WTC11 (cell line): ENCODE data around the gene SMYD5. TPM values are rescaled to one million over a fixed set of nuclear protein-coding genes. Genes with fewer than 3 reads are reported as not detected.

Source experiments
- ATAC-seq: fragments of 200-7000 bp; cut with Tn5 transposase; 2 replicates; pipeline ENCODE4 v1.10.0; 2021; ENCODE audit warnings: mild to moderate bottlenecking, moderate library complexity
- CTCF ChIA-PET: fragments of 300-600 bp; sonication (Branson Sonifier 250); formaldehyde crosslinking; loops from one replicate; lab custom pipeline; 2021; ENCODE audit warnings: antibody characterized with exemption; lab: Charles Lee
- POLR2A ChIA-PET: fragments of 350-600 bp; sonication (Branson Sonifier 250); formaldehyde crosslinking; loops from one replicate; lab custom pipeline; 2021; ENCODE audit warnings: antibody characterized with exemption; lab: Charles Lee
- DNase-seq: peaks from one replicate; pipeline ENCODE4 v3.0.0; 2021; ENCODE audit warnings: low spot score
- H3K27ac Mint-ChIP-seq: 2 replicates; pipeline ENCODE4 v1.8.0; 2021; ENCODE audit warnings: mixed read lengths
- H3K27me3 Mint-ChIP-seq: 2 replicates; pipeline ENCODE4 v1.8.0; 2021; ENCODE audit warnings: low read depth, mild to moderate bottlenecking, moderate library complexity, mixed read lengths
- H3K36me3 Mint-ChIP-seq: 2 replicates; pipeline ENCODE4 v1.8.0; 2021; ENCODE audit warnings: mixed read lengths
- H3K4me1 Mint-ChIP-seq: 2 replicates; pipeline ENCODE4 v1.8.0; 2022; ENCODE audit warnings: mixed read lengths
- H3K4me3 Mint-ChIP-seq: 2 replicates; pipeline ENCODE4 v1.8.0; 2021; ENCODE audit warnings: mild to moderate bottlenecking, moderate library complexity, mixed read lengths
- H3K9me3 Mint-ChIP-seq: 2 replicates; pipeline ENCODE4 v1.8.0; 2021; ENCODE audit warnings: mixed read lengths
- ARID4B ChIP-seq: sonication (generic); formaldehyde crosslinking; IDR thresholded peaks from 2 replicates; pipeline ENCODE4 v1.8.0; 2023; ENCODE audit warnings: missing genetic modification reagents, mild to moderate bottlenecking, borderline replicate concordance
- ATF1 ChIP-seq: sonication (generic); formaldehyde crosslinking; IDR thresholded peaks from 2 replicates; pipeline ENCODE4 v1.8.1; 2023; ENCODE audit warnings: mild to moderate bottlenecking, moderate library complexity, missing genetic modification reagents
- CBFB ChIP-seq: sonication (generic); formaldehyde crosslinking; IDR thresholded peaks from 2 replicates; pipeline ENCODE4 v1.8.1; 2022; ENCODE audit warnings: mild to moderate bottlenecking, low read depth, missing genetic modification reagents
- CDX4 ChIP-seq: fragments of 250-450 bp; sonication (Bioruptor Pico); IDR thresholded peaks from 2 replicates; pipeline ENCODE4 v1.9.0; 2021; ENCODE audit warnings: moderate library complexity, mild to moderate bottlenecking, inconsistent platforms, borderline replicate concordance
- CREM ChIP-seq: sonication (generic); formaldehyde crosslinking; IDR thresholded peaks from 2 replicates; pipeline ENCODE4 v1.8.1; 2022; ENCODE audit warnings: mild to moderate bottlenecking, missing genetic modification reagents, moderate library complexity
- ELF4 ChIP-seq: sonication (generic); formaldehyde crosslinking; IDR thresholded peaks from 2 replicates; pipeline ENCODE4 v1.8.1; 2022; ENCODE audit warnings: low read depth, mild to moderate bottlenecking, moderate library complexity, missing genetic modification reagents
- EMX1 ChIP-seq: fragments of 250-450 bp; sonication (Bioruptor Pico); IDR thresholded peaks from 2 replicates; pipeline ENCODE4 v1.8.0; 2021; ENCODE audit warnings: mild to moderate bottlenecking
- FOXP4 ChIP-seq: sonication (generic); formaldehyde crosslinking; IDR thresholded peaks from 2 replicates; pipeline ENCODE4 v1.8.0; 2022; ENCODE audit warnings: mild to moderate bottlenecking, missing genetic modification reagents
- HMGXB4 ChIP-seq: sonication (generic); formaldehyde crosslinking; IDR thresholded peaks from 2 replicates; pipeline ENCODE4 v1.8.1; 2023; ENCODE audit warnings: mild to moderate bottlenecking, moderate library complexity, missing genetic modification reagents
- NR1H2 ChIP-seq: sonication (generic); formaldehyde crosslinking; IDR thresholded peaks from 2 replicates; pipeline ENCODE4 v1.9.0; 2021; ENCODE audit warnings: mild to moderate bottlenecking, moderate library complexity, missing genetic modification reagents
- RELA ChIP-seq: sonication (generic); formaldehyde crosslinking; IDR thresholded peaks from 2 replicates; pipeline ENCODE4 v1.8.1; 2022; ENCODE audit warnings: missing genetic modification reagents, mild to moderate bottlenecking, borderline replicate concordance
- SMAD4 ChIP-seq: sonication (generic); formaldehyde crosslinking; IDR thresholded peaks from 2 replicates; pipeline ENCODE4 v1.8.0; 2022; ENCODE audit warnings: mild to moderate bottlenecking, missing genetic modification reagents
- SOX15 ChIP-seq: fragments of 250-450 bp; sonication (Bioruptor Pico); IDR thresholded peaks from 2 replicates; pipeline ENCODE4 v1.9.0; 2021; ENCODE audit warnings: mild to moderate bottlenecking
- STAT6 ChIP-seq: sonication (generic); formaldehyde crosslinking; conservative IDR thresholded peaks from 2 replicates; pipeline ENCODE4 v1.8.1; 2023; ENCODE audit warnings: mild to moderate bottlenecking, low read depth, missing genetic modification reagents, moderate library complexity
- ZNF219 ChIP-seq: sonication (generic); formaldehyde crosslinking; IDR thresholded peaks from 2 replicates; pipeline ENCODE4 v1.8.0; 2023; ENCODE audit warnings: missing genetic modification reagents, mild to moderate bottlenecking, borderline replicate concordance
- ZNF317 ChIP-seq: sonication (generic); formaldehyde crosslinking; IDR thresholded peaks from 2 replicates; pipeline ENCODE4 v1.8.1; 2023; ENCODE audit warnings: low read depth, mild to moderate bottlenecking, moderate library complexity, missing genetic modification reagents, borderline replicate concordance
- ZNF396 ChIP-seq: fragments of 250-450 bp; sonication (Bioruptor Pico); IDR thresholded peaks from 2 replicates; pipeline ENCODE4 v1.8.0; 2021; ENCODE audit warnings: mild to moderate bottlenecking, moderate library complexity, borderline replicate concordance
- ZNF532 ChIP-seq: fragments of 250-450 bp; sonication (Bioruptor Pico); IDR thresholded peaks from 2 replicates; pipeline ENCODE4 v1.9.0; 2021; ENCODE audit warnings: mild to moderate bottlenecking, borderline replicate concordance
- total RNA-seq: library from RNA; stranded (reverse); gene quantifications from 3 replicates; pipeline ENCODE4 v1.2.3, GENCODE V29; 2021

SMYD5 gene
- total RNA-seq, 1 experiment from 2014 or later = 46.7 TPM

- TF ChIP-seq ARID4B (CRISPR knock-in tag) = peak; percentile 57; the same call in 1 of the 2 replicates
- TF ChIP-seq ZNF396 = no peak
- no peak for TF ChIP-seq FOXP4 (CRISPR knock-in tag)
These were observed 38.3 kb upstream of the SMYD5 start (continued) for GRCh38 chr2:73175663-73176204.

GRCh38 chr2:73176205-73176880, 37.7 kb upstream of the SMYD5 start:
- H3K4me3 Mint-ChIP-seq = peak overlapping the region; percentile 86
- CTCF ChIA-PET = interaction anchor here (0.6 to 5.2 kb wide), 68 partner anchors 11 to 317 kb away, joined by 3 to 179 read pairs (median 7); partner anchors contain the start of genes CCT7, EGR4, EMX1 and NOTO
- ATAC-seq = peak; percentile 4; the same call in 1 of the 2 replicates
- TF ChIP-seq HMGXB4 (CRISPR knock-in tag) (no peak), ATF1 (CRISPR knock-in tag) (no peak), NR1H2 (CRISPR knock-in tag) (no peak), ZNF532 (CRISPR knock-in tag) (no peak), CBFB (CRISPR knock-in tag) (no peak), ZNF219 (CRISPR knock-in tag) (no peak), CREM (CRISPR knock-in tag) (no peak), ZNF317 (CRISPR knock-in tag) (no peak), ELF4 (CRISPR knock-in tag) (no peak), RELA (CRISPR knock-in tag) (no peak), EMX1 (CRISPR knock-in tag) (no peak), CDX4 (CRISPR knock-in tag) (no peak), SOX15 (no peak), STAT6 (CRISPR knock-in tag) (no peak), SMAD4 (CRISPR knock-in tag) (no peak)

More at GRCh38 chr2:73176205-73176880, 37.7 kb upstream of the SMYD5 start:
- Mint-ChIP-seq H3K4me1 (peaks cover 22% of the 10 kb centered on the region), H3K36me3 (no peaks in the 10 kb centered on the region), H3K27ac (no peak overlapping the region), H3K9me3 (no peaks in the 10 kb centered on the region), H3K27me3 (peaks cover 91% of the 10 kb centered on the region)
- DNase-seq = peak; percentile 22
- POLR2A ChIA-PET = interaction anchor here (0.6 to 2.2 kb wide), 4 partner anchors 36 to 1408 kb away, joined by 3 to 12 read pairs (median 6); partner anchors contain the start of gene EMX1
